ENCODE data around the gene HDAC10. TPM values are rescaled to one million over a fixed set of nuclear protein-coding genes. Genes with fewer than 3 reads are reported as not detected.

HDAC10 gene
- total and polyA plus RNA-seq, 10 of the 15 experiments (the other 5 are each of a cell fraction or from before 2014, with no cell fraction given) = 0.26 to 48.6 (median 5.0) TPM

DNA sequence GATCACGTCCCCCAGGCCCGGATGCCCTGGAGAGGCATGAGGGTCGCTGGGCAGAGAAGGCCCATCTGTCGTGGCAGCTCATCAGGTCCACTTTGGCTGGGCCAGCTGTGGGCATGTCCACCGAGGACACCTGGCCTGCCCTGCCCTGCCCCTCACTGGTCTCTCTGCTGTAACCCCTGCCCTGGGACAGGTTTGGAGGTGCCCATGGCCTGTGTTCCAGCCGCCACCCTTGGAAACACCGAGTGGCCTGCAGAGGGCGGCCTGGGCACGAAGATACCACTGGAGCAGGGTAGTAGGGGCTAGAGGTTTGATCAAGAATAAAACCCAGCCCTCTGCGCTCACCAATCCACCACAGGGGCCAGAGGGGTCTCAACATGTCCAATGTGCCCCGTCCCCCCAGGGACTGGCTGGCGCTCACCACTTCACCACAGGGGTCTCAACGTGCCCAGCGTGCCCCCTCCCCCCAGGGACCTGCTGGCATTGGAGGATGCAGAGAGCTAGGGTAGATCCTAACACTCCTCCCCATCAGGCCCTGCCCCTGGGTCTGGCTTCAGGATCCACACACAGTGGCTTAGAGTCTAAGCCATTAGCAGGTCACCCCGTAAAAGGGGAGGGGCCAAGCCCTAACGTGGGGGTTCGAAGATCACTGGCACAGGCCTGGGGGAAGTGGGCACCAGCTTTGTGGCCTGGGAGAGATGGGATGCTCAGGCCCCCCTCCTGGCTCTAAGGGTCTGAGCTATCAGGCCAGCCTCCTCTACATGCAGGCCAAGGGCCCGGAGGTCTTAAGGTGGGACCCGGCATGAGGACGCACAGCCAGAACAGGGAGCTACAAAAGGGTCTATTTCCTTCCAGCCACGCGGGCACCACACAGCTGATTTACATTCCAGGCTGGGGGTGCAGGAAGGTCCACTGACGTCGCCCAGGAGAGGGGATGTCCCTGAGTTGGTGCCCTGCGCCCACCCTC is 1.3 kb upstream of the HDAC10 start (continued):
- TF ChIP-seq, protein P1, sequence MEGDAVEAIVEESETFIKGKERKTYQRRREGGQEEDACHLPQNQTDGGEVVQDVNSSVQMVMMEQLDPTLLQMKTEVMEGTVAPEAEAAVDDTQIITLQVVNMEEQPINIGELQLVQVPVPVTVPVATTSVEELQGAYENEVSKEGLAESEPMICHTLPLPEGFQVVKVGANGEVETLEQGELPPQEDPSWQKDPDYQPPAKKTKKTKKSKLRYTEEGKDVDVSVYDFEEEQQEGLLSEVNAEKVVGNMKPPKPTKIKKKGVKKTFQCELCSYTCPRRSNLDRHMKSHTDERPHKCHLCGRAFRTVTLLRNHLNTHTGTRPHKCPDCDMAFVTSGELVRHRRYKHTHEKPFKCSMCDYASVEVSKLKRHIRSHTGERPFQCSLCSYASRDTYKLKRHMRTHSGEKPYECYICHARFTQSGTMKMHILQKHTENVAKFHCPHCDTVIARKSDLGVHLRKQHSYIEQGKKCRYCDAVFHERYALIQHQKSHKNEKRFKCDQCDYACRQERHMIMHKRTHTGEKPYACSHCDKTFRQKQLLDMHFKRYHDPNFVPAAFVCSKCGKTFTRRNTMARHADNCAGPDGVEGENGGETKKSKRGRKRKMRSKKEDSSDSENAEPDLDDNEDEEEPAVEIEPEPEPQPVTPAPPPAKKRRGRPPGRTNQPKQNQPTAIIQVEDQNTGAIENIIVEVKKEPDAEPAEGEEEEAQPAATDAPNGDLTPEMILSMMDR (IDR thresholded peaks at IDR 0.05 in 2 of 3, conservative IDR thresholded peaks at IDR 0.05 in 1 of 3; ENCODE audit: control insufficient read depth in 2 of 3, extremely low read depth in 1 of 3, insufficient read depth in 1 of 3, low read depth in 3 of 3, low read length in 3 of 3) = peak; percentile 70 to 82 (median 77)
- TF ChIP-seq FOXK2 (IDR thresholded peaks at IDR 0.05) (peak; percentile 56), IKZF2 (IDR thresholded peaks at IDR 0.05) (no peak), RAD21 (IDR thresholded peaks at IDR 0.05; ENCODE audit: insufficient read depth, low read depth, low read length) (peak; percentile 73), SRF (IDR thresholded peaks at IDR 0.05; ENCODE audit: low read depth in 2 of 2, low read length in 2 of 2) (no peak), ZNF207 (IDR thresholded peaks at IDR 0.05; ENCODE audit: borderline replicate concordance) (no peak), IRF4 (IDR thresholded peaks at IDR 0.05; ENCODE audit: low read depth, low read length) (no peak), MTA3 (IDR thresholded peaks at IDR 0.05; ENCODE audit: borderline replicate concordance, low read length) (no peak), HDAC2 (IDR thresholded peaks at IDR 0.05) (no peak), ZNF622 (IDR thresholded peaks at IDR 0.05) (no peak), SMC3 (IDR thresholded peaks at IDR 0.05; ENCODE audit: borderline replicate concordance, low read length) (peak; percentile 68), MEF2B (IDR thresholded peaks at IDR 0.05; ENCODE audit: partially characterized antibody, poor library complexity, severe bottlenecking) (no peak), ZNF217 (IDR thresholded peaks at IDR 0.05) (no peak)
- TF ChIP-seq, protein P2, sequence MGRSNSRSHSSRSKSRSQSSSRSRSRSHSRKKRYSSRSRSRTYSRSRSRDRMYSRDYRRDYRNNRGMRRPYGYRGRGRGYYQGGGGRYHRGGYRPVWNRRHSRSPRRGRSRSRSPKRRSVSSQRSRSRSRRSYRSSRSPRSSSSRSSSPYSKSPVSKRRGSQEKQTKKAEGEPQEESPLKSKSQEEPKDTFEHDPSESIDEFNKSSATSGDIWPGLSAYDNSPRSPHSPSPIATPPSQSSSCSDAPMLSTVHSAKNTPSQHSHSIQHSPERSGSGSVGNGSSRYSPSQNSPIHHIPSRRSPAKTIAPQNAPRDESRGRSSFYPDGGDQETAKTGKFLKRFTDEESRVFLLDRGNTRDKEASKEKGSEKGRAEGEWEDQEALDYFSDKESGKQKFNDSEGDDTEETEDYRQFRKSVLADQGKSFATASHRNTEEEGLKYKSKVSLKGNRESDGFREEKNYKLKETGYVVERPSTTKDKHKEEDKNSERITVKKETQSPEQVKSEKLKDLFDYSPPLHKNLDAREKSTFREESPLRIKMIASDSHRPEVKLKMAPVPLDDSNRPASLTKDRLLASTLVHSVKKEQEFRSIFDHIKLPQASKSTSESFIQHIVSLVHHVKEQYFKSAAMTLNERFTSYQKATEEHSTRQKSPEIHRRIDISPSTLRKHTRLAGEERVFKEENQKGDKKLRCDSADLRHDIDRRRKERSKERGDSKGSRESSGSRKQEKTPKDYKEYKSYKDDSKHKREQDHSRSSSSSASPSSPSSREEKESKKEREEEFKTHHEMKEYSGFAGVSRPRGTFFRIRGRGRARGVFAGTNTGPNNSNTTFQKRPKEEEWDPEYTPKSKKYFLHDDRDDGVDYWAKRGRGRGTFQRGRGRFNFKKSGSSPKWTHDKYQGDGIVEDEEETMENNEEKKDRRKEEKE (IDR thresholded peaks at IDR 0.05) = no peak
- TF ChIP-seq, protein P3, sequence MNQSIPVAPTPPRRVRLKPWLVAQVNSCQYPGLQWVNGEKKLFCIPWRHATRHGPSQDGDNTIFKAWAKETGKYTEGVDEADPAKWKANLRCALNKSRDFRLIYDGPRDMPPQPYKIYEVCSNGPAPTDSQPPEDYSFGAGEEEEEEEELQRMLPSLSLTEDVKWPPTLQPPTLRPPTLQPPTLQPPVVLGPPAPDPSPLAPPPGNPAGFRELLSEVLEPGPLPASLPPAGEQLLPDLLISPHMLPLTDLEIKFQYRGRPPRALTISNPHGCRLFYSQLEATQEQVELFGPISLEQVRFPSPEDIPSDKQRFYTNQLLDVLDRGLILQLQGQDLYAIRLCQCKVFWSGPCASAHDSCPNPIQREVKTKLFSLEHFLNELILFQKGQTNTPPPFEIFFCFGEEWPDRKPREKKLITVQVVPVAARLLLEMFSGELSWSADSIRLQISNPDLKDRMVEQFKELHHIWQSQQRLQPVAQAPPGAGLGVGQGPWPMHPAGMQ (IDR thresholded peaks at IDR 0.05; ENCODE audit: borderline replicate concordance) = no peak

Data from GM12878 (cell line).